D721Med (cell line): Measurements from ENCODE around the gene ZEB1.

Experiments used
- DNase-seq: peaks from one replicate; pipeline ENCODE4 v3.0.0; 2011; ENCODE audit warnings: low spot score; ENCODE audit not compliant: insufficient read length
- FAIRE-seq: peaks from 2 replicates; lab custom pipeline; 2011; peaks lifted over from hg19 to GRCh38; lab: Jason Lieb, UNC
- TF ChIP-seq, protein P1 (sequence below): IDR thresholded peaks from 2 replicates; pipeline ENCODE4 v1.5.1; 2012; ENCODE audit warnings: mild to moderate bottlenecking, control low read depth; ENCODE audit not compliant: insufficient read depth; ENCODE audit errors: missing control alignments

ZEB1 gene

GRCh38 chr10:31366703-31367102 lies 47.7 kb downstream of the ZEB1 start:
- FAIRE-seq (no peak), DNase-seq (no peak)
- TF ChIP-seq, protein P1, sequence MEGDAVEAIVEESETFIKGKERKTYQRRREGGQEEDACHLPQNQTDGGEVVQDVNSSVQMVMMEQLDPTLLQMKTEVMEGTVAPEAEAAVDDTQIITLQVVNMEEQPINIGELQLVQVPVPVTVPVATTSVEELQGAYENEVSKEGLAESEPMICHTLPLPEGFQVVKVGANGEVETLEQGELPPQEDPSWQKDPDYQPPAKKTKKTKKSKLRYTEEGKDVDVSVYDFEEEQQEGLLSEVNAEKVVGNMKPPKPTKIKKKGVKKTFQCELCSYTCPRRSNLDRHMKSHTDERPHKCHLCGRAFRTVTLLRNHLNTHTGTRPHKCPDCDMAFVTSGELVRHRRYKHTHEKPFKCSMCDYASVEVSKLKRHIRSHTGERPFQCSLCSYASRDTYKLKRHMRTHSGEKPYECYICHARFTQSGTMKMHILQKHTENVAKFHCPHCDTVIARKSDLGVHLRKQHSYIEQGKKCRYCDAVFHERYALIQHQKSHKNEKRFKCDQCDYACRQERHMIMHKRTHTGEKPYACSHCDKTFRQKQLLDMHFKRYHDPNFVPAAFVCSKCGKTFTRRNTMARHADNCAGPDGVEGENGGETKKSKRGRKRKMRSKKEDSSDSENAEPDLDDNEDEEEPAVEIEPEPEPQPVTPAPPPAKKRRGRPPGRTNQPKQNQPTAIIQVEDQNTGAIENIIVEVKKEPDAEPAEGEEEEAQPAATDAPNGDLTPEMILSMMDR = no peak

DNA sequence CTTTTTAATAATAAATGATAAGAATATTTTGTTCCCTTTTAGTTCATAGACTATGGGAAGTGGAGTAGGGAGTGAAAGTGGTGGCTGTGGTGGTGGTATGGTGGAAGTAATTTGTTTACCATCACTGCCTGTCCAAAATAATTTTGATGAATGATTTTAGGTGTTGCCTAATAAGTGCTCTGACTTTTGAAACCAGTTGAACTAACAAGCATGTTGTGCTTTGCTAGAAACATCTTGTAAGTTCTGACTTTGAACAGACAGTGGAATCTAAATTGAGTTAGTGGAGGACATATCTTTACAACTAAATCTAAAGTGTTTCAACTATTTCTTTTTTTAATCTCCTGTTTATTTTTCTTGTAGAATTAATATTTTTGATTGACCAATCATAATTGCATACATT lies 49.7 kb downstream of the ZEB1 start:
- TF ChIP-seq, protein P1 = no peak
- no peak for FAIRE-seq
- DNase-seq = no peak

GRCh38 chr10:31372439-31372838 lies 53.4 kb downstream of the ZEB1 start:
- DNase-seq (no peak), FAIRE-seq (no peak)
- TF ChIP-seq, protein P1 = no peak

- DNase-seq (no peak), FAIRE-seq (peak; percentile 21)
- TF ChIP-seq, protein P1 = no peak
These were observed 55.2 kb downstream of the ZEB1 start for GRCh38 chr10:31374146-31374696.

DNA sequence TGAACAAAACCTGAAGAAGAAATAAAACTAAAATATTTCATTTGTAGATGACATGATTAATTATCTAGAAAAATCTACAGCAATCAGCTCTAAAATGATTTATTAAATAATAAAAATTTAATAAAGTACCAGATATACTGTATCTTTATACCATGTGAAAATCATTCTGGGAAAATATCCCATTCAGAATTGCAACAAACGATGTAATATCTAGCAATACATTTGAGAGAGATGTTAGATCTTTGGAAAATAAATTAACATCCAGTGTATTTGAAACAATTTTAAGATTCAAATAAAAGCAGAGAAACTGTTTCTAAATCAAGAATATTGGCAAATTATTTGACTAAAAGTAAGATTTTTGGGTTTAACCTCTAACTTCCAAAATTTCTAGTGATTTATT lies 62.2 kb downstream of the ZEB1 start:
- DNase-seq = no peak
- FAIRE-seq = no peak
- TF ChIP-seq, protein P1 = no peak

- no peak for DNase-seq
- no peak for FAIRE-seq
- TF ChIP-seq, protein P1 = no peak
These were observed 62.8 kb downstream of the ZEB1 start for GRCh38 chr10:31381766-31382316.

- no peak for FAIRE-seq
- no peak for DNase-seq
- TF ChIP-seq, protein P1 = no peak
These were observed 65.0 kb downstream of the ZEB1 start for GRCh38 chr10:31383810-31384588.
